ENCODE results near the gene MRPS21. TPM values are rescaled to one million over a fixed set of nuclear protein-coding genes. Genes with fewer than 3 reads are reported as not detected.
A peak's percentile ranks its signal among the peaks of the same experiment; 100 is the strongest.

The MRPS21 gene
- total RNA-seq, 1 donor from 2014 or later, result 58.5 TPM

- Mint-ChIP-seq H3K36me3 (ENCODE audit: low read depth) (peaks cover 19% of the 10 kb centered on the region), H3K4me1 (ENCODE audit: low read depth) (peaks cover 18% of the 10 kb centered on the region), H3K4me3 (ENCODE audit: unreplicated experiment) (peak within 1 kb of the TSS; percentile 79), H3K27me3 (ENCODE audit: low read depth) (no peaks in the 10 kb centered on the region), H3K27ac (ENCODE audit: unreplicated experiment) (peak within 1 kb of the TSS; percentile 94), H3K9me3 (ENCODE audit: low read depth) (no peaks in the 10 kb centered on the region)
- TF ChIP-seq, protein P1, sequence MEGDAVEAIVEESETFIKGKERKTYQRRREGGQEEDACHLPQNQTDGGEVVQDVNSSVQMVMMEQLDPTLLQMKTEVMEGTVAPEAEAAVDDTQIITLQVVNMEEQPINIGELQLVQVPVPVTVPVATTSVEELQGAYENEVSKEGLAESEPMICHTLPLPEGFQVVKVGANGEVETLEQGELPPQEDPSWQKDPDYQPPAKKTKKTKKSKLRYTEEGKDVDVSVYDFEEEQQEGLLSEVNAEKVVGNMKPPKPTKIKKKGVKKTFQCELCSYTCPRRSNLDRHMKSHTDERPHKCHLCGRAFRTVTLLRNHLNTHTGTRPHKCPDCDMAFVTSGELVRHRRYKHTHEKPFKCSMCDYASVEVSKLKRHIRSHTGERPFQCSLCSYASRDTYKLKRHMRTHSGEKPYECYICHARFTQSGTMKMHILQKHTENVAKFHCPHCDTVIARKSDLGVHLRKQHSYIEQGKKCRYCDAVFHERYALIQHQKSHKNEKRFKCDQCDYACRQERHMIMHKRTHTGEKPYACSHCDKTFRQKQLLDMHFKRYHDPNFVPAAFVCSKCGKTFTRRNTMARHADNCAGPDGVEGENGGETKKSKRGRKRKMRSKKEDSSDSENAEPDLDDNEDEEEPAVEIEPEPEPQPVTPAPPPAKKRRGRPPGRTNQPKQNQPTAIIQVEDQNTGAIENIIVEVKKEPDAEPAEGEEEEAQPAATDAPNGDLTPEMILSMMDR (IDR thresholded peaks at IDR 0.05), result no peak
- no peak for DNase-seq (ENCODE audit: low spot score)
Observed at GRCh38 chr1:150281758-150282557, 11.7 kb upstream of the MRPS21 start, which contains the start of gene CIART. CIART (plus strand) TSS chr1:150282554; CDS start chr1:150283268, 714 bp downstream.

GRCh38 chr1:150282558-150282958 is 11.1 kb upstream of the MRPS21 start:
- no peak for DNase-seq (ENCODE audit: low spot score)
- Mint-ChIP-seq H3K27me3 (ENCODE audit: low read depth) (no peaks in the 10 kb centered on the region), H3K9me3 (ENCODE audit: low read depth) (no peaks in the 10 kb centered on the region), H3K27ac (ENCODE audit: unreplicated experiment) (peak overlapping the region; percentile 86), H3K4me3 (ENCODE audit: unreplicated experiment) (peak overlapping the region; percentile 79), H3K4me1 (ENCODE audit: low read depth) (peaks cover 18% of the 10 kb centered on the region), H3K36me3 (ENCODE audit: low read depth) (peaks cover 19% of the 10 kb centered on the region)
- TF ChIP-seq, protein P1 (IDR thresholded peaks at IDR 0.05), result no peak

GRCh38 chr1:150283260-150283659 is 10.4 kb upstream of the MRPS21 start:
- no peak for DNase-seq (ENCODE audit: low spot score)
- H3K27me3 Mint-ChIP-seq (ENCODE audit: low read depth), result no peaks in the 10 kb centered on the region
- no peak overlapping the region for H3K27ac Mint-ChIP-seq (ENCODE audit: unreplicated experiment)
- peaks cover 18% of the 10 kb centered on the region for H3K4me1 Mint-ChIP-seq (ENCODE audit: low read depth)
- peaks cover 15% of the 10 kb centered on the region for H3K36me3 Mint-ChIP-seq (ENCODE audit: low read depth)
- TF ChIP-seq, protein P1 (IDR thresholded peaks at IDR 0.05), result no peak
- peak overlapping the region; percentile 79 for H3K4me3 Mint-ChIP-seq (ENCODE audit: unreplicated experiment)
- no peaks in the 10 kb centered on the region for H3K9me3 Mint-ChIP-seq (ENCODE audit: low read depth)

DNA sequence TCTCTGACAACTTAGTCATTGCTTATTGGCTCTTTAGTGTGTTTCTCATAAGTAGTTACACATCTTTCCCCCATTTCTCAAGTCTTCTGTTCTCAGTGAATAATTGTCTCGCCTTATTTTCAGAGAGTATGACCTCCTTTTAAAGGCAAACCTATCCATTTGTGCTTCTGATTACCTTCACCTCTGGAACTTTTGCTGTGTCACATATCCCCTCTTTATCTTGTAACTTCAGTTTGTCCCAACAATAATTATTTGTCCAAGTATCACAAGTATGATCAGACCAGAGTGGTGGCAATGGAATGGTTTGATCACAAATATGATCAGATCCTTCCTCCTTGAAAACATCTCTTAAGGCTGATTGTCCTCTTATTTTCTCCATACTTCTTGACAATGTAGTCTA is 5.3 kb upstream of the MRPS21 start:
- Mint-ChIP-seq H3K36me3 (ENCODE audit: low read depth) (peaks cover 6% of the 10 kb centered on the region), H3K4me3 (ENCODE audit: unreplicated experiment) (no peak overlapping the region), H3K27me3 (ENCODE audit: low read depth) (no peaks in the 10 kb centered on the region), H3K27ac (ENCODE audit: unreplicated experiment) (no peak overlapping the region), H3K9me3 (ENCODE audit: low read depth) (no peaks in the 10 kb centered on the region), H3K4me1 (ENCODE audit: low read depth) (peaks cover 6% of the 10 kb centered on the region)
- DNase-seq (ENCODE audit: low spot score), result no peak
- TF ChIP-seq, protein P1 (IDR thresholded peaks at IDR 0.05), result no peak

DNA sequence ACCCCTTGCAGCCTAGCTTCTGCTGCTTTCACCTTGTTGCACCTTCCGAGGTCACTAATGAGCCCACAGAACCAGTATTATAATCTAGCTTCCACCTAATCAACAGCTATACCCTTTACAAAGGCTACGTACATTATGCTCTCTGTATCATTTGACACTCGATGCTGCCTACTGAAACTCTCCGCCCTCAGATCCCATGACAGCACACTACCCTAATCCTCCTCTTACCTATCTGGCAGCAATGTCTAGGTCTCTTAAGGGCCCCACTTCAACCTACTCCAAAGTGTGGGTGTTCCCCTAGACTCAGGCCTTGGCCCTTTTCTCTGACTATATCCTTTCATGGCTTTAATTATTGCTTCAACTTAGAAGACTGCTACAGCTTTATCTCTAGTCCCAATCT is 4.8 kb upstream of the MRPS21 start:
- peaks cover 9% of the 10 kb centered on the region for H3K4me1 Mint-ChIP-seq (ENCODE audit: low read depth)
- H3K36me3 Mint-ChIP-seq (ENCODE audit: low read depth), result peaks cover 6% of the 10 kb centered on the region

More for the DNA sequence above, 4.8 kb upstream of the MRPS21 start:
- no peaks in the 10 kb centered on the region for H3K27me3 Mint-ChIP-seq (ENCODE audit: low read depth)
- no peak overlapping the region for H3K27ac Mint-ChIP-seq (ENCODE audit: unreplicated experiment)
- TF ChIP-seq, protein P1 (IDR thresholded peaks at IDR 0.05), result no peak
- H3K4me3 Mint-ChIP-seq (ENCODE audit: unreplicated experiment), result no peak overlapping the region
- no peaks in the 10 kb centered on the region for H3K9me3 Mint-ChIP-seq (ENCODE audit: low read depth)
- no peak for DNase-seq (ENCODE audit: low spot score)
